ENCODE data around the gene ANKRD53.

The ANKRD53 gene

GRCh38 chr2:70978341-70979179 lies at the start of gene ANKRD53:
Gene ANKRD53 (plus strand): TSS chr2:70978630. CDS start chr2:70978646, 16 bp downstream.
- DNase-seq (ENCODE audit: low read depth in 2 of 2) = peak; percentile 37 to 56
- peak within 1 kb of the TSS; percentile 52 to 55 for H3K4me3 ChIP-seq (replicated peaks in 1 of 2; ENCODE audit: low read depth in 2 of 2, low read length in 2 of 2)
- no peak for TF ChIP-seq CTCF (IDR thresholded peaks at IDR 0.05; ENCODE audit: low read depth, low read length)

DNA sequence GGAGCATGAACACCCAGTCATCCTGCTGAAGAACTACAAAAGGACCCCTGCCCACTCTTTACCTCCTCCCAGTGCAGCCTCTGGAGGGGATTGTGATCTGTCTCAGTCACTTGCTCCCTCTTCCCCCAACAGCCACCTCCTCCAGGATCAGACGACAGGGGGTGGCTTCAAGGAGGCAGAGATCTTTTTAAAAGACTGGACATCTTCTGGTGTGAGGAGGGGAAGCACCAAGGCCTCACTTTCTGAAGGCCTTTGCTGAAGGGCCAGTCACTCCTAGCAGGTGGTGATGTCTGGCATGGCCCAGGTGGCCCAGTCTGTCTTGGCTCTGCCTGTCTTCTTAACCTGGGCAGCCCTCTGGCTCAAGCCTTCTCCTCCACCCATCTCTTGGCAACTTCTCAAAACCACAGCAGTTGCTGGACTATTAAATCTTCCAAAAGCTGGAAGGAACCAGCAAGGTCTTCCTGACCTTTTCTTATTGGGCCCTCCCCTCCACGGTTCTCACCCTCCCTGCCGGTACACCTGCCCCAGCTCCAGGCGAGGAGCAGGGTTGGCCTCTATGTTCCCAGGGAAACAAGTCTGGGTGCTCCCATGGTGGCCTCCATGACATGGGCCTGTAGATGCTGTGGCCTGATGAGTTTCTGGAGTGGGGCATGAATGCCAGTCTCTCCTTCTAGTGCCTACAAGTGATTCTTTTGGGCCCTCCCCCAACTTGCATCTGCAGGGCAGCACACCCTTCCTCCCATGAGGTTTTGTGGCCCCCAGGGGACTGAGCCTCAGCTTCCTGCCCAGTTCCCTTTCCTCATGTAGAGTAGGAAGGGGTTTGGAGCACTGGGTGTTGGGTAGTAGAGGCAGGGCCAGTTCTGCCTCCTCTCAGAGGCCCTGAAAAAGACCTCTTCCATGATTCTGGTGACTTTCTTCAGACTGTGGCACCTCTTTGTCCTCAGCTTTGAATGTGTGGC lies 47.8 kb upstream of the ANKRD53 start:
- TF ChIP-seq CTCF (IDR thresholded peaks at IDR 0.05; ENCODE audit: low read depth, low read length) = no peak
- no peak for DNase-seq (ENCODE audit: low read depth in 2 of 2)
- no peak overlapping the region for H3K4me3 ChIP-seq (replicated peaks in 1 of 2; ENCODE audit: low read depth in 2 of 2, low read length in 2 of 2)

- TF ChIP-seq CTCF (IDR thresholded peaks at IDR 0.05; ENCODE audit: low read depth, low read length) = no peak
- DNase-seq (ENCODE audit: low read depth in 2 of 2) = no peak
- no peak overlapping the region for H3K4me3 ChIP-seq (replicated peaks in 1 of 2; ENCODE audit: low read depth in 2 of 2, low read length in 2 of 2)
Measured at GRCh38 chr2:70931376-70932000, 46.9 kb upstream of the ANKRD53 start.

- DNase-seq (ENCODE audit: low read depth in 2 of 2) = no peak
- no peak for TF ChIP-seq CTCF (IDR thresholded peaks at IDR 0.05; ENCODE audit: low read depth, low read length)
- no peak overlapping the region for H3K4me3 ChIP-seq (replicated peaks in 1 of 2; ENCODE audit: low read depth in 2 of 2, low read length in 2 of 2)
Measured at GRCh38 chr2:70932631-70933230, 45.7 kb upstream of the ANKRD53 start.

- H3K4me3 ChIP-seq (replicated peaks in 1 of 2; ENCODE audit: low read depth in 2 of 2, low read length in 2 of 2) = no peak overlapping the region
- no peak for DNase-seq (ENCODE audit: low read depth in 2 of 2)
- TF ChIP-seq CTCF (IDR thresholded peaks at IDR 0.05; ENCODE audit: low read depth, low read length) = no peak
Measured at GRCh38 chr2:70934981-70935380, 43.4 kb upstream of the ANKRD53 start.
